Astrocyte (in vitro differentiated cells and primary cell): Measurements from ENCODE around the gene ZDHHC20. TPM values are rescaled to one million over a fixed set of nuclear protein-coding genes. Genes with fewer than 3 reads are reported as not detected.
"Not testable (repeated sequence)": the region's sequence is repeated elsewhere in the genome, so short reads cannot be mapped to it uniquely, and the experiment has no call there.

Experiments used
- DNase-seq: peaks from one replicate; pipeline ENCODE4 v3.0.0-alpha.2; 2010; ENCODE audit warnings: low read depth
- FAIRE-seq: peaks from 2 replicates; lab custom pipeline; 2011; peaks lifted over from hg19 to GRCh38; lab: Jason Lieb, UNC
- H2AFZ ChIP-seq: 2 replicates; pipeline ENCODE4 v1.6.0; 2012; ENCODE audit warnings: low read depth, low read length, inconsistent platforms
- H3K27ac ChIP-seq: 2 replicates; pipeline ENCODE4 v1.5.1; 2011; ENCODE audit warnings: low read depth, low read length, inconsistent platforms
- H3K27me3 ChIP-seq: 2 replicates; pipeline ENCODE4 v1.6.0; 2011; ENCODE audit warnings: low read length, inconsistent platforms; ENCODE audit not compliant: insufficient read depth
- H3K36me3 ChIP-seq: 2 replicates; pipeline ENCODE4 v1.5.1; 2011; ENCODE audit warnings: low read length, inconsistent platforms; ENCODE audit not compliant: insufficient read depth
- H3K4me1 ChIP-seq: 2 replicates; pipeline ENCODE4 v1.5.1; 2011; ENCODE audit warnings: low read length, inconsistent platforms; ENCODE audit not compliant: insufficient read depth
- H3K4me2 ChIP-seq: 2 replicates; pipeline ENCODE4 v1.6.0; 2012; ENCODE audit warnings: low read length, inconsistent platforms
- H3K4me3 ChIP-seq: 2 replicates; pipeline ENCODE4 v1.5.1; 2011; ENCODE audit warnings: low read depth, mild to moderate bottlenecking, low read length, inconsistent platforms; ENCODE audit not compliant: insufficient read depth
- H3K79me2 ChIP-seq: 2 replicates; pipeline ENCODE4 v1.6.0; 2012; ENCODE audit warnings: mild to moderate bottlenecking, low read length, inconsistent platforms; ENCODE audit not compliant: insufficient read depth
- H3K9ac ChIP-seq: 2 replicates; pipeline ENCODE4 v1.6.0; 2012; ENCODE audit warnings: mild to moderate bottlenecking, low read length, inconsistent platforms
- H3K9me3 ChIP-seq: 2 replicates; pipeline ENCODE4 v1.5.1; 2012; ENCODE audit warnings: low read depth, mild to moderate bottlenecking, low read length, inconsistent platforms; ENCODE audit not compliant: insufficient read depth
- H4K20me1 ChIP-seq: 2 replicates; pipeline ENCODE4 v1.6.0; 2012; ENCODE audit warnings: low read length, inconsistent platforms; ENCODE audit not compliant: insufficient read depth
- H3K27ac Mint-ChIP-seq: one replicate; pipeline ENCODE4 v1.8.0; 2021; ENCODE audit warnings: mild to moderate bottlenecking, mixed read lengths; ENCODE audit not compliant: unreplicated experiment
- H3K27me3 Mint-ChIP-seq: one replicate; pipeline ENCODE4 v1.8.0; 2021; ENCODE audit warnings: low read depth, mixed read lengths; ENCODE audit not compliant: unreplicated experiment
- H3K36me3 Mint-ChIP-seq: one replicate; pipeline ENCODE4 v1.8.0; 2021; ENCODE audit warnings: low read depth, mixed read lengths; ENCODE audit not compliant: unreplicated experiment
- H3K4me1 Mint-ChIP-seq: one replicate; pipeline ENCODE4 v1.8.0; 2021; ENCODE audit warnings: low read depth, mixed read lengths; ENCODE audit not compliant: unreplicated experiment
- H3K4me3 Mint-ChIP-seq: one replicate; pipeline ENCODE4 v1.8.0; 2021; ENCODE audit warnings: mild to moderate bottlenecking, moderate library complexity, mixed read lengths; ENCODE audit not compliant: unreplicated experiment
- H3K9me3 Mint-ChIP-seq: one replicate; pipeline ENCODE4 v1.8.0; 2021; ENCODE audit warnings: mild to moderate bottlenecking, mixed read lengths; ENCODE audit not compliant: unreplicated experiment
- CTCF ChIP-seq: IDR thresholded peaks from 2 replicates; pipeline ENCODE4 v1.5.1; 2011; ENCODE audit warnings: low read depth, mild to moderate bottlenecking, inconsistent platforms, low read length, moderate library complexity; ENCODE audit not compliant: insufficient read depth
- EZH2 ChIP-seq: IDR thresholded peaks from 2 replicates; pipeline ENCODE4 v1.6.1; 2012; ENCODE audit warnings: mild to moderate bottlenecking, low read length, inconsistent platforms; ENCODE audit not compliant: insufficient read depth
- total RNA-seq: library from RNA; stranded (reverse); gene quantifications from 2 replicates; pipeline ENCODE4 v1.2.1, GENCODE V29; 2021

Gene ZDHHC20
- total RNA-seq, 1 donor from 2014 or later: 64.3 TPM

- peaks cover 13% of the 10 kb centered on the region for H3K36me3 Mint-ChIP-seq
Observed at GRCh38 chr13:21383090-21383489, 76.0 kb downstream of the ZDHHC20 start.

DNA sequence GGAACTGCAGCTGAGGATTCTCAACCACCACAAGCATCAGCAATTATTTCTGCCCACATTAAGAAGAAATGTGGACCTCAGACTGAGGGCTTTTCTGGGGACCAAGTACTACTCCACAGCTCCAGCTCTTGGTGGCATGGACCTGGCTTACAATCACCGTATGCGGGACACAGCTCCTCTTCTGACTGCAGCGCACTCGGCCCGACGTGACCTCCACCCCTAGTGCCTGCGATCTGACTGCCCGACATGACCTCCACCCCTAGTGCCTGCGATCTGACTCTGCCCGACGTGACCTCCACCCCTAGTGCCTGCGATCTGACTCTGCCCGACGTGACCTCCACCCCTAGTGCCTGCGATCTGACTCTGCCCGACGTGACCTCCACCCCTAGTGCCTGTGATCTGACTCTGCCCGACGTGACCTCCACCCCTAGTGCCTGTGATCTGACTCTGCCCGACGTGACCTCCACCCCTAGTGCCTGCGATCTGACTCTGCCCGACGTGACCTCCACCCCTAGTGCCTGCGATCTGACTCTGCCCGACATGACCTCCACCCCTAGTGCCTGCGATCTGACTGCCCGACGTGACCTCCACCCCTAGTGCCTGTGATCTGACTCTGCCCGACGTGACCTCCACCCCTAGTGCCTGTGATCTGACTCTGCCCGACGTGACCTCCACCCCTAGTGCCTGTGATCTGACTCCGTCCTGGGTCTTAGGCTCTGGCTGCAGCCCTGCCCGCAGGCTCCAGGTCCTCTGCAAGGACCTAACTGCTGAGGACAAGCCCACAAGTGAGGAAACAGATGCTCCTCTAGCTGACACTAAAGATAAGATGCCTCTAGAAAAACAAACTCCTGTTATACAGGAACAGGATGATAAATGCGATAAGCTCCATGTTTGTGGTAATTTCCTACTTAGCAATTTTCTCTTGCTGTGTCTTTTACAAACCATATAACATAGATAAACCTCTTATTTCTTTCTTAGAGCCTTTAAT is 81.8 kb downstream of the ZDHHC20 start:
- not testable (repeated sequence) for H3K36me3 ChIP-seq, H3K4me1 Mint-ChIP-seq, H3K4me3 ChIP-seq, H3K27me3 Mint-ChIP-seq, H3K9ac ChIP-seq, H3K9me3 ChIP-seq, H3K4me1 ChIP-seq, H3K27me3 ChIP-seq, FAIRE-seq, H4K20me1 ChIP-seq, H2AFZ ChIP-seq, H3K4me3 Mint-ChIP-seq, H3K4me2 ChIP-seq, H3K9me3 Mint-ChIP-seq, H3K27ac Mint-ChIP-seq, H3K36me3 Mint-ChIP-seq, H3K79me2 ChIP-seq, H3K27ac ChIP-seq
- DNase-seq: peak; percentile 2

More at GRCh38 chr13:21383090-21383489, 76.0 kb downstream of the ZDHHC20 start:
- H3K27ac ChIP-seq: no peak overlapping the region
- H3K9ac ChIP-seq: no peak overlapping the region
- no peaks in the 10 kb centered on the region for H3K4me1 ChIP-seq
- peaks cover 10% of the 10 kb centered on the region for H3K36me3 ChIP-seq
- Mint-ChIP-seq H3K27me3 (no peaks in the 10 kb centered on the region), H3K4me3 (no peak overlapping the region), H3K9me3 (no peaks in the 10 kb centered on the region), H3K4me1 (no peaks in the 10 kb centered on the region), H3K27ac (no peak overlapping the region)
- FAIRE-seq: no peak
- no peaks in the 10 kb centered on the region for H3K9me3 ChIP-seq
- no peak for TF ChIP-seq EZH2
- TF ChIP-seq CTCF: no peak
- H2AFZ ChIP-seq: no peak overlapping the region
- no peaks in the 10 kb centered on the region for H3K79me2 ChIP-seq
- H4K20me1 ChIP-seq: no peaks in the 10 kb centered on the region
- no peak overlapping the region for H3K4me3 ChIP-seq
- H3K4me2 ChIP-seq: no peak overlapping the region
- DNase-seq: no peak
- no peaks in the 10 kb centered on the region for H3K27me3 ChIP-seq

DNA sequence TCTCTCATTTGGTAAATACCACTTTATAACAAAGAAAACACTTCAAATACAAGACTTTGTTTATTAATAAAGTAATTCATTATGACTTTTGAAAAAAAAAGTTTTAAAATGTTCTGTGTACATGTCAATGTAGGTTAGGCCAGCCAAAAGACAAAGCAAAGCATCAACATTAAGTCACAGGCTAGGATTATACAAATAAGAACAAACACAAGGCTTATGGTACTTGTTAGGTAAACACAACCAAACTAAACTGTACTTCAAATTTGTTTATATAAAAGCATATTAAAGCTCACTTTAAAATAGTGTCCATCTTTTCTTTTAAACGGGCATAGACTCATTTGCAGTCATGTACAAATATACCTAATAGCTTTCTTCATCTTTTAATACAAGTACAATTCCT is 86.6 kb downstream of the ZDHHC20 start:
- Histone ChIP-seq H4K20me1 (no peaks in the 10 kb centered on the region), H3K79me2 (no peaks in the 10 kb centered on the region), H3K27me3 (no peaks in the 10 kb centered on the region), H3K27ac (no peak overlapping the region), H3K4me3 (no peak overlapping the region), H3K9me3 (no peaks in the 10 kb centered on the region), H3K9ac (no peak overlapping the region), H3K4me1 (no peaks in the 10 kb centered on the region), H2AFZ (no peak overlapping the region), H3K4me2 (no peak overlapping the region), H3K36me3 (peaks cover 2% of the 10 kb centered on the region)
- no peak for TF ChIP-seq EZH2
- TF ChIP-seq CTCF: no peak
- Mint-ChIP-seq H3K36me3 (no peaks in the 10 kb centered on the region), H3K27me3 (no peaks in the 10 kb centered on the region), H3K9me3 (no peaks in the 10 kb centered on the region), H3K4me1 (no peaks in the 10 kb centered on the region), H3K4me3 (no peak overlapping the region), H3K27ac (no peak overlapping the region)
- FAIRE-seq (no peak), DNase-seq (no peak)
